ENCODE data around the gene OOSP1.

The OOSP1 gene

DNA sequence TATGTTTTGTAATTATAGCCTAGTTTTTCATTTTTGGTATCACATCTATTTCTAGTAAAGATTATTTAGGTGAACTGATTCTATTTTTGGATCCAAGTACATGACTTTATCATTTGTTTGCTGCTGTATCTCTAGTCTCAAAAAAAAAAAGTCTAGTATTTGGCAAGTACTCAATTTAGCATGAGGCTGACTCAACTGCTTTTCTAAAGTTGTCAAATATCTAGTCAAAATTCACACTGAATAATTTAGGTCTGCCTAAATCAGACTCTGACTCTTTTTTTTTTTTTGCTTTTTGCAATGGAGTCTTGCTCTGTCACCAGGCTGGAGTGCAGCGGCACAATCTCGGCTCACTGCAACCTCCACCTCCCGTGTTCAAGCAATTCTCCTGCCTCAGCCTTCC, 28.0 kb downstream of the OOSP1 start:
- ATAC-seq = no peak
- TF ChIP-seq ARNTL (CRISPR knock-in tag; IDR thresholded peaks at IDR 0.05; ENCODE audit: borderline replicate concordance, low read depth) (no peak), ISL1 (CRISPR knock-in tag; IDR thresholded peaks at IDR 0.05) (no peak), ZFP3 (CRISPR knock-in tag; IDR thresholded peaks at IDR 0.05) (no peak), BACH2 (CRISPR knock-in tag; IDR thresholded peaks at IDR 0.05; ENCODE audit: borderline replicate concordance) (no peak), RARB (CRISPR knock-in tag; IDR thresholded peaks at IDR 0.05) (no peak), ZNF565 (CRISPR knock-in tag; conservative IDR thresholded peaks at IDR 0.05; ENCODE audit: low read depth) (no peak)
- TF ChIP-seq, protein P1, sequence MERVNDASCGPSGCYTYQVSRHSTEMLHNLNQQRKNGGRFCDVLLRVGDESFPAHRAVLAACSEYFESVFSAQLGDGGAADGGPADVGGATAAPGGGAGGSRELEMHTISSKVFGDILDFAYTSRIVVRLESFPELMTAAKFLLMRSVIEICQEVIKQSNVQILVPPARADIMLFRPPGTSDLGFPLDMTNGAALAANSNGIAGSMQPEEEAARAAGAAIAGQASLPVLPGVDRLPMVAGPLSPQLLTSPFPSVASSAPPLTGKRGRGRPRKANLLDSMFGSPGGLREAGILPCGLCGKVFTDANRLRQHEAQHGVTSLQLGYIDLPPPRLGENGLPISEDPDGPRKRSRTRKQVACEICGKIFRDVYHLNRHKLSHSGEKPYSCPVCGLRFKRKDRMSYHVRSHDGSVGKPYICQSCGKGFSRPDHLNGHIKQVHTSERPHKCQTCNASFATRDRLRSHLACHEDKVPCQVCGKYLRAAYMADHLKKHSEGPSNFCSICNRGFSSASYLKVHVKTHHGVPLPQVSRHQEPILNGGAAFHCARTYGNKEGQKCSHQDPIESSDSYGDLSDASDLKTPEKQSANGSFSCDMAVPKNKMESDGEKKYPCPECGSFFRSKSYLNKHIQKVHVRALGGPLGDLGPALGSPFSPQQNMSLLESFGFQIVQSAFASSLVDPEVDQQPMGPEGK (CRISPR knock-in tag; IDR thresholded peaks at IDR 0.05; ENCODE audit: borderline replicate concordance) = no peak

GRCh38 chr11:59967677-59968394, 29.6 kb downstream of the OOSP1 start:
- no peak for ATAC-seq

DNA sequence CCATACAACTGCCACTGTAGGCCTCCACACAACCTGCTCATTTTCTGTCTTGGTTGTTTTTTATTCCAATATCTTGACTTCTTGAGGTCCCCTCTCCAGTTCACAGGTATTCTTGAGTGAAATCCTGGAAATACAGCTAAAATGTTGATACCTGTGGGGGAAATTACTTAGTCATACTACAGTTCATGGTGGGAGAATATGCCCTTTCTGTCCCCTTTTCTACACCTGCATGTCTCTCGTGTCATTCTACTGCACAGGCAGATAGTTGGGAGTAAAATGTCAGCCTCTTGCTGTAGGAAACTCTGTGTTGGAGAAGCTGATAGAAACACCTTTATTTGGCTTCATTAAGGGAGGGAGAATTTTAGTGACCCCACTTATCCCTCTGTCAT, 30.2 kb downstream of the OOSP1 start:
- ATAC-seq = no peak
- TF ChIP-seq OSR1 (CRISPR knock-in tag; IDR thresholded peaks at IDR 0.05) (no peak), ARNTL (CRISPR knock-in tag; IDR thresholded peaks at IDR 0.05; ENCODE audit: borderline replicate concordance, low read depth) (no peak), ZNF565 (CRISPR knock-in tag; conservative IDR thresholded peaks at IDR 0.05; ENCODE audit: low read depth) (no peak), RARB (CRISPR knock-in tag; IDR thresholded peaks at IDR 0.05) (no peak), ZNF70 (CRISPR knock-in tag; IDR thresholded peaks at IDR 0.05) (no peak), PPARA (CRISPR knock-in tag; IDR thresholded peaks at IDR 0.05; ENCODE audit: borderline replicate concordance) (no peak), ZFP3 (CRISPR knock-in tag; IDR thresholded peaks at IDR 0.05) (no peak), ESRRG (CRISPR knock-in tag; IDR thresholded peaks at IDR 0.05) (no peak)
- TF ChIP-seq, protein P2, sequence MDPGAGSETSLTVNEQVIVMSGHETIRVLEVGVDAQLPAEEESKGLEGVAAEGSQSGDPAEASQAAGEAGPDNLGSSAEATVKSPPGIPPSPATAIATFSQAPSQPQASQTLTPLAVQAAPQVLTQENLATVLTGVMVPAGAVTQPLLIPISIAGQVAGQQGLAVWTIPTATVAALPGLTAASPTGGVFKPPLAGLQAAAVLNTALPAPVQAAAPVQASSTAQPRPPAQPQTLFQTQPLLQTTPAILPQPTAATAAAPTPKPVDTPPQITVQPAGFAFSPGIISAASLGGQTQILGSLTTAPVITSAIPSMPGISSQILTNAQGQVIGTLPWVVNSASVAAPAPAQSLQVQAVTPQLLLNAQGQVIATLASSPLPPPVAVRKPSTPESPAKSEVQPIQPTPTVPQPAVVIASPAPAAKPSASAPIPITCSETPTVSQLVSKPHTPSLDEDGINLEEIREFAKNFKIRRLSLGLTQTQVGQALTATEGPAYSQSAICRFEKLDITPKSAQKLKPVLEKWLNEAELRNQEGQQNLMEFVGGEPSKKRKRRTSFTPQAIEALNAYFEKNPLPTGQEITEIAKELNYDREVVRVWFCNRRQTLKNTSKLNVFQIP (CRISPR knock-in tag; IDR thresholded peaks at IDR 0.05; ENCODE audit: borderline replicate concordance, low read depth) = no peak
- TF ChIP-seq, protein P1 (CRISPR knock-in tag; IDR thresholded peaks at IDR 0.05; ENCODE audit: borderline replicate concordance) = no peak

More at GRCh38 chr11:59967677-59968394, 29.6 kb downstream of the OOSP1 start:
- TF ChIP-seq SNAI2 (CRISPR knock-in tag; IDR thresholded peaks at IDR 0.05) = no peak
- no peak for TF ChIP-seq TOX (CRISPR knock-in tag; IDR thresholded peaks at IDR 0.05; ENCODE audit: borderline replicate concordance)
- TF ChIP-seq BACH2 (CRISPR knock-in tag; IDR thresholded peaks at IDR 0.05; ENCODE audit: borderline replicate concordance) = no peak
- no peak for TF ChIP-seq ZC3H10 (CRISPR knock-in tag; IDR thresholded peaks at IDR 0.05)
- TF ChIP-seq ZFP30 (CRISPR knock-in tag; IDR thresholded peaks at IDR 0.05) = no peak
- TF ChIP-seq, protein P1 (CRISPR knock-in tag; IDR thresholded peaks at IDR 0.05; ENCODE audit: borderline replicate concordance) = no peak
- TF ChIP-seq OSR1 (CRISPR knock-in tag; IDR thresholded peaks at IDR 0.05) = no peak
- TF ChIP-seq RARB (CRISPR knock-in tag; IDR thresholded peaks at IDR 0.05) = no peak
- TF ChIP-seq PPARA (CRISPR knock-in tag; IDR thresholded peaks at IDR 0.05; ENCODE audit: borderline replicate concordance) = no peak
- TF ChIP-seq CSRNP3 (CRISPR knock-in tag; IDR thresholded peaks at IDR 0.05) = no peak
- no peak for TF ChIP-seq ARNTL (CRISPR knock-in tag; IDR thresholded peaks at IDR 0.05; ENCODE audit: borderline replicate concordance, low read depth)
- TF ChIP-seq TCF4 (CRISPR knock-in tag; IDR thresholded peaks at IDR 0.05; ENCODE audit: borderline replicate concordance) = no peak
- TF ChIP-seq GLIS3 (CRISPR knock-in tag; IDR thresholded peaks at IDR 0.05) = no peak

Data from SK-N-SH treated with all-trans-retinoic acid at 6 μM for 48 hours (cell line).